Fibroblast of lung (primary cell): ENCODE results near the gene GRK5. TPM values are rescaled to one million over a fixed set of nuclear protein-coding genes. Genes with fewer than 3 reads are reported as not detected.

Source experiments
- DNase-seq, 2 donors: peaks; one replicate each; pipeline versions ENCODE4 v3.0.0 to v3.0.0-alpha.2; 2010; ENCODE audit warnings: low read depth in 2 of 2
- H2AFZ ChIP-seq: 2 replicates; pipeline ENCODE4 v1.5.1; 2012; ENCODE audit warnings: low read length, control low read depth, inconsistent platforms
- H3K27ac ChIP-seq: 2 replicates; pipeline ENCODE4 v1.5.1; 2011; ENCODE audit warnings: low read length, control low read depth; ENCODE audit not compliant: insufficient read depth
- H3K27me3 ChIP-seq: 2 replicates; pipeline ENCODE4 v1.5.1; 2011; ENCODE audit warnings: mild to moderate bottlenecking, low read length; ENCODE audit not compliant: control insufficient read depth, insufficient read depth
- H3K36me3 ChIP-seq: 2 replicates; pipeline ENCODE4 v1.5.1; 2011; ENCODE audit warnings: low read length; ENCODE audit not compliant: control insufficient read depth, insufficient read depth
- H3K4me1 ChIP-seq: 2 replicates; pipeline ENCODE4 v1.5.1; 2011; ENCODE audit warnings: low read length; ENCODE audit not compliant: control insufficient read depth, insufficient read depth; ENCODE audit errors: extremely low read depth
- H3K4me2 ChIP-seq: 2 replicates; pipeline ENCODE4 v1.5.1; 2011; ENCODE audit warnings: low read length, control low read depth; ENCODE audit not compliant: insufficient read depth; ENCODE audit errors: extremely low read depth
- H3K4me3 ChIP-seq, 4 experiments: fragments of 200-600 bp in 1 of 4; sonication (generic) in 1 of 4; replicated peaks in 1 of 4; 2 replicates each; pipeline ENCODE4 v1.5.1; 2011 to 2016; ENCODE audit warnings: low read length in 4 of 4, low read depth in 3 of 4, mild to moderate bottlenecking in 3 of 4, control low read depth in 2 of 4, inconsistent platforms in 1 of 4, mixed read lengths in 1 of 4; ENCODE audit not compliant: insufficient read depth in 1 of 4; ENCODE audit errors: control extremely low read depth in 1 of 4
- H3K79me2 ChIP-seq: 2 replicates; pipeline ENCODE4 v1.5.1; 2012; ENCODE audit warnings: mild to moderate bottlenecking, low read length, inconsistent platforms; ENCODE audit not compliant: control insufficient read depth, insufficient read depth
- H3K9ac ChIP-seq: 2 replicates; pipeline ENCODE4 v1.5.1; 2011; ENCODE audit warnings: mild to moderate bottlenecking, low read length, control low read depth; ENCODE audit not compliant: insufficient read depth
- H3K9me3 ChIP-seq: 2 replicates; pipeline ENCODE4 v1.5.1; 2012; ENCODE audit warnings: low read depth, low read length; ENCODE audit not compliant: control insufficient read depth, insufficient read depth
- H4K20me1 ChIP-seq: 2 replicates; pipeline ENCODE4 v1.5.1; 2011; ENCODE audit warnings: low read length; ENCODE audit not compliant: control insufficient read depth, insufficient read depth; ENCODE audit errors: extremely low read depth
- CTCF ChIP-seq, 2 donors: IDR thresholded peaks in 1 of 2; conservative IDR thresholded peaks in 1 of 2; 1 replicate in 1 of 2; 2 replicates in 1 of 2; pipeline ENCODE4 v1.5.1; 2011 to 2012; ENCODE audit warnings: low read length in 2 of 2, control low read depth in 1 of 2, inconsistent platforms in 1 of 2, low read depth in 1 of 2, mild to moderate bottlenecking in 1 of 2
- EZH2 ChIP-seq: IDR thresholded peaks from 2 replicates; pipeline ENCODE4 v1.5.1; 2012; ENCODE audit warnings: low read length, control low read depth, mild to moderate bottlenecking; ENCODE audit errors: missing control alignments
- polyA plus RNA-seq, 2 donors: library from polyadenylated mRNA; depleted of rRNA in 1 of 2; stranded (reverse) in 1 of 2; unstranded in 1 of 2; fragments of >200 nt; gene quantifications; 2 replicates each; pipeline ENCODE4 v1.2.1, GENCODE V29; 2011 to 2012; ENCODE audit warnings: missing spikeins in 1 of 2
- total RNA-seq: library from RNA; depleted of rRNA; stranded (reverse); fragments of >200 nt; gene quantifications from 2 replicates; pipeline ENCODE4 v1.2.1, GENCODE V29; 2014

GRK5 gene
- total and polyA plus RNA-seq, 2 donors (not counting 1 experiment from before 2014, with no cell fraction given): 24.1 to 90.3 TPM

GRCh38 chr10:119209736-119210355 lies 2.5 kb downstream of the GRK5 start:
- Histone ChIP-seq H3K4me2 (peak overlapping the region; percentile 89), H3K4me1 (peaks cover 16% of the 10 kb centered on the region)

GRCh38 chr10:119210633-119211032 lies 3.3 kb downstream of the GRK5 start:
- H3K4me1 ChIP-seq: peaks cover 16% of the 10 kb centered on the region
- H3K27me3 ChIP-seq: no peaks in the 10 kb centered on the region
- no peaks in the 10 kb centered on the region for H3K9me3 ChIP-seq
- H4K20me1 ChIP-seq: no peaks in the 10 kb centered on the region
- no peaks in the 10 kb centered on the region for H3K36me3 ChIP-seq
- H3K4me3 ChIP-seq: peak overlapping the region; percentile 19 to 98 (median 56)
- H2AFZ ChIP-seq: no peak overlapping the region
- H3K79me2 ChIP-seq: peaks cover 74% of the 10 kb centered on the region
- no peak for TF ChIP-seq CTCF (conservative IDR thresholded peaks at IDR 0.05 in 1 of 2, IDR thresholded peaks at IDR 0.05 in 1 of 2; ENCODE audit: low read depth in 1 of 2, low read length in 2 of 2)
- TF ChIP-seq EZH2: no peak
- DNase-seq: no peak
- H3K4me2 ChIP-seq: peak overlapping the region; percentile 89
- H3K9ac ChIP-seq: peak overlapping the region; percentile 37
- peak overlapping the region; percentile 84 for H3K27ac ChIP-seq

More at GRCh38 chr10:119209736-119210355, 2.5 kb downstream of the GRK5 start:
- Histone ChIP-seq H2AFZ (no peak overlapping the region), H3K36me3 (no peaks in the 10 kb centered on the region), H3K4me3 (peak overlapping the region; percentile 58 to 98 (median 85)), H3K27ac (peak overlapping the region; percentile 84), H3K9me3 (no peaks in the 10 kb centered on the region), H4K20me1 (no peaks in the 10 kb centered on the region), H3K27me3 (no peaks in the 10 kb centered on the region), H3K79me2 (peaks cover 66% of the 10 kb centered on the region), H3K9ac (peak overlapping the region; percentile 92)
- TF ChIP-seq CTCF (conservative IDR thresholded peaks at IDR 0.05 in 1 of 2, IDR thresholded peaks at IDR 0.05 in 1 of 2; ENCODE audit: low read depth in 1 of 2, low read length in 2 of 2): no peak
- peak; percentile 27 to 55 for DNase-seq

GRCh38 chr10:119211176-119211575 lies 3.8 kb downstream of the GRK5 start:
- Histone ChIP-seq H3K9me3 (no peaks in the 10 kb centered on the region), H3K79me2 (peaks cover 77% of the 10 kb centered on the region), H3K36me3 (no peaks in the 10 kb centered on the region), H3K9ac (peak overlapping the region; percentile 37), H2AFZ (no peak overlapping the region), H3K27ac (peak overlapping the region; percentile 84), H3K27me3 (no peaks in the 10 kb centered on the region), H4K20me1 (no peaks in the 10 kb centered on the region), H3K4me3 (peak overlapping the region; percentile 19 to 98 (median 56)), H3K4me1 (peaks cover 12% of the 10 kb centered on the region), H3K4me2 (peak overlapping the region; percentile 89)
- peak; percentile 82 to 95 for DNase-seq
- TF ChIP-seq EZH2: no peak
- TF ChIP-seq CTCF (conservative IDR thresholded peaks at IDR 0.05 in 1 of 2, IDR thresholded peaks at IDR 0.05 in 1 of 2; ENCODE audit: low read depth in 1 of 2, low read length in 2 of 2): no peak
